K562 (cell line): ENCODE measurements around the gene CDKN2C. TPM values are rescaled to one million over a fixed set of nuclear protein-coding genes. Genes with fewer than 3 reads are reported as not detected.
A peak's percentile ranks its signal among the peaks of the same experiment; 100 is the strongest.

ENCODE experiments used
- HMG20B ChIP-seq: fragments of 250-450 bp; sonication (Bioruptor Pico); IDR thresholded peaks from 2 replicates; pipeline ENCODE4 v1.5.0; 2021; ENCODE audit warnings: mild to moderate bottlenecking
- HSF4 ChIP-seq: fragments of 250-450 bp; sonication (Bioruptor Pico); IDR thresholded peaks from 2 replicates; pipeline ENCODE4 v2.1.2; 2022; ENCODE audit warnings: mild to moderate bottlenecking, moderate library complexity, borderline replicate concordance
- MIER1 ChIP-seq: fragments of 450-650 bp; IDR thresholded peaks from 2 replicates; pipeline ENCODE4 v1.6.1; 2016; ENCODE audit warnings: antibody characterized with exemption, mild to moderate bottlenecking, low read depth
- MTF1 ChIP-seq: fragments of 250-450 bp; sonication (Bioruptor Pico); IDR thresholded peaks from 2 replicates; pipeline ENCODE4 v1.9.0; 2021; ENCODE audit warnings: moderate library complexity, mild to moderate bottlenecking, inconsistent platforms, borderline replicate concordance
- NR2C1 ChIP-seq, 2 experiments: fragments of 450-650 bp; IDR thresholded peaks; 2 replicates each; pipeline ENCODE4 v1.6.1; 2017; ENCODE audit warnings: mild to moderate bottlenecking in 2 of 2, antibody characterized with exemption in 1 of 2, inconsistent platforms in 1 of 2, missing compliant biosample characterization in 1 of 2, missing genetic modification characterization in 1 of 2
- POLR2G ChIP-seq: fragments of 200-400 bp; formaldehyde crosslinking; IDR thresholded peaks from 2 replicates; pipeline ENCODE4 v1.6.1; 2017; ENCODE audit warnings: low read depth, mild to moderate bottlenecking, antibody characterized with exemption, low read length, moderate library complexity
- POLR3G ChIP-seq: IDR thresholded peaks from 2 replicates; pipeline ENCODE4 v1.6.1; 2011; ENCODE audit not compliant: insufficient read length, insufficient replicate concordance; ENCODE audit errors: extremely low read depth
- RBM39 ChIP-seq: fragments of 200-400 bp; formaldehyde crosslinking; optimal IDR thresholded peaks from 2 replicates; pipeline ENCODE3; 2018; ENCODE audit warnings: low read depth, low read length
- SIRT6 ChIP-seq: IDR thresholded peaks from one replicate; pipeline ENCODE4 v1.6.1; 2012; ENCODE audit warnings: low read depth, mild to moderate bottlenecking, control low read depth, inconsistent platforms, low read length, moderate library complexity
- SMARCC2 ChIP-seq: fragments of 450-650 bp; IDR thresholded peaks from 2 replicates; pipeline ENCODE4 v1.6.1; 2017; ENCODE audit warnings: antibody characterized with exemption, moderate library complexity, mild to moderate bottlenecking, low read depth
- TBP ChIP-seq: optimal IDR thresholded peaks from 2 replicates; pipeline ENCODE3; 2011; ENCODE audit warnings: low read depth, low read length, improper control_type of control experiment
- XRCC4 ChIP-seq: IDR thresholded peaks from one replicate; pipeline ENCODE4 v1.6.1; 2011; ENCODE audit not compliant: insufficient read depth, insufficient read length; ENCODE audit errors: extremely low read depth
- ZNF232 ChIP-seq: sonication (generic); formaldehyde crosslinking; IDR thresholded peaks from 2 replicates; pipeline ENCODE4 v1.8.0; 2022; ENCODE audit warnings: mild to moderate bottlenecking, missing genetic modification reagents
- ZNF444 ChIP-seq: fragments of 250-450 bp; sonication (Bioruptor Pico); IDR thresholded peaks from 2 replicates; pipeline ENCODE4 v1.4.0; 2020; ENCODE audit warnings: mild to moderate bottlenecking, moderate library complexity
- polyA plus RNA-seq, 8 experiments: library from polyadenylated mRNA; depleted of rRNA in 4 of 8; stranded (reverse) in 5 of 8; unstranded in 3 of 8; fragments of >200 nt; fragmentation: Nextera tagmentation in 2 of 8; fragmentation: Illumina TruSeq in 1 of 8; extraction: Ambion mirVana in 2 of 8; extraction: Trizol in 1 of 8; gene quantifications; 2 replicates each; pipeline versions ENCODE4 v1.2.1 to v1.2.3, GENCODE V29; 2011 to 2014; ENCODE audit warnings: inconsistent platforms in 1 of 8, missing spikeins in 1 of 8
- total RNA-seq, 7 experiments: library from RNA; depleted of rRNA in 6 of 7; stranded (reverse); fragments of >200 nt in 6 of 7; fragmentation: Illumina TruSeq in 2 of 7; extraction: Trizol in 2 of 7; gene quantifications; 2 replicates each; pipeline versions ENCODE4 v1.2.1 to v1.2.3, GENCODE V29; 2011 to 2021; ENCODE audit warnings: low replicate concordance in 1 of 7
- TF ChIP-seq, protein P1 (sequence below): fragments of 250-450 bp; sonication (Bioruptor Pico); IDR thresholded peaks from 2 replicates; pipeline ENCODE4 v1.9.0; 2021; ENCODE audit warnings: mild to moderate bottlenecking, inconsistent platforms
- TF ChIP-seq, protein P2 (sequence below): fragments of 450-650 bp; IDR thresholded peaks from 2 replicates; pipeline ENCODE4 v1.7.0; 2016; ENCODE audit warnings: borderline replicate concordance
- TF ChIP-seq, protein P3 (sequence below): fragments of 150-350 bp; conservative IDR thresholded peaks from 2 replicates; pipeline ENCODE4 v1.6.1; 2014; ENCODE audit warnings: low read length
- TF ChIP-seq, protein P4 (sequence below): fragments of 450-650 bp; formaldehyde crosslinking; IDR thresholded peaks from 2 replicates; pipeline ENCODE4 v1.4.0; 2020; ENCODE audit warnings: mild to moderate bottlenecking, moderate library complexity

Gene CDKN2C
- total and polyA plus RNA-seq, 9 of the 15 experiments (the other 6 are each of a cell fraction or from before 2014, with no cell fraction given): 11.9 to 74.3 (median 45.9) TPM

DNA sequence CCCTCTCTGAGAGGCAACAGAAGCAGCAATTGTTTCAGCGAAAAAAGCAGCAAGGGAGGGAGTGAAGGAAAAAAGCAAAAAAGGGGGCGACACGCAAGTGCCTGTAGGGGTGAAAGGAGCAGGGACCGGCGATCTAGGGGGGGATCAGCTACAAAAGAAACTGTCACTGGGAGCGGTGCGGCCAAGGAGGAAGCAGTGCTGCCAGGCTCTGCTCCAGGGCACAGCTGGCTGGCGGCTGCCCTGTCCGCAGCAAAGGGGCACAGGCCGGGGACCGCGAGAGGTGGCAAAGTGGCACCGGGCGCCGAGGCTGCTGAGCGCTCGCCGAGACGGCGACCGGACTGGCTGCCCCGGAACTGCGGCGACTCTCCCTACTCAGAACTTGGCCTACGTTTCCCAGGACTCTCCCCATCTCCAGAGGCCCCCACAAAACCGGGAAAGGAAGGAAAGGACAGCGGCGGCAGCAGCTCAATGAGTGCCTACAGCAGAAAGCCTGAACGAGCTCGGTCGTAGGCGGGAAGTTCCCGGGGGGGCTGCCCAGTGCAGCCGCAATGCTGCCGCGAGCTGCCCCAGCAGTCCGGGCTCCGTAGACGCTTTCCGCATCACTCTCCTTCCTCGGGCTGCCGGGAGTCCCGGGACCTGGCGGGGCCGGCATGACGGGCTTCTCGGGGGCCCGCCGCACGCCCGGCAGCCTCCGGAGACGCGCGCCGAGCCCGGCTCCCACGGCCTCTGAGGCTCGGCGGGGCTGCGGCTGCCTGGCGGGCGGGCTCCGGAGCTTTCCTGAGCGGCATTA lies 1.0 kb upstream of the CDKN2C start (continued):
- TF ChIP-seq POLR2G (peak; percentile 82), RBM39 (no peak), ZNF444 (CRISPR knock-in tag) (no peak), HMG20B (no peak), ZNF232 (CRISPR knock-in tag) (no peak), MTF1 (no peak), SIRT6 (no peak), POLR3G (no peak), HSF4 (CRISPR knock-in tag) (no peak), XRCC4 (no peak), NR2C1 (IDR thresholded peaks at IDR 0.05) (no peak), NR2C1 (tag; IDR thresholded peaks at IDR 0.05) (no peak), TBP (peak; percentile 24), SMARCC2 (no peak), MIER1 (peak; percentile 89)
- TF ChIP-seq, protein P1, sequence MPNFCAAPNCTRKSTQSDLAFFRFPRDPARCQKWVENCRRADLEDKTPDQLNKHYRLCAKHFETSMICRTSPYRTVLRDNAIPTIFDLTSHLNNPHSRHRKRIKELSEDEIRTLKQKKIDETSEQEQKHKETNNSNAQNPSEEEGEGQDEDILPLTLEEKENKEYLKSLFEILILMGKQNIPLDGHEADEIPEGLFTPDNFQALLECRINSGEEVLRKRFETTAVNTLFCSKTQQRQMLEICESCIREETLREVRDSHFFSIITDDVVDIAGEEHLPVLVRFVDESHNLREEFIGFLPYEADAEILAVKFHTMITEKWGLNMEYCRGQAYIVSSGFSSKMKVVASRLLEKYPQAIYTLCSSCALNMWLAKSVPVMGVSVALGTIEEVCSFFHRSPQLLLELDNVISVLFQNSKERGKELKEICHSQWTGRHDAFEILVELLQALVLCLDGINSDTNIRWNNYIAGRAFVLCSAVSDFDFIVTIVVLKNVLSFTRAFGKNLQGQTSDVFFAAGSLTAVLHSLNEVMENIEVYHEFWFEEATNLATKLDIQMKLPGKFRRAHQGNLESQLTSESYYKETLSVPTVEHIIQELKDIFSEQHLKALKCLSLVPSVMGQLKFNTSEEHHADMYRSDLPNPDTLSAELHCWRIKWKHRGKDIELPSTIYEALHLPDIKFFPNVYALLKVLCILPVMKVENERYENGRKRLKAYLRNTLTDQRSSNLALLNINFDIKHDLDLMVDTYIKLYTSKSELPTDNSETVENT (CRISPR knock-in tag): peak; percentile 67; the same call in 1 of the 2 replicates
- TF ChIP-seq, protein P2, sequence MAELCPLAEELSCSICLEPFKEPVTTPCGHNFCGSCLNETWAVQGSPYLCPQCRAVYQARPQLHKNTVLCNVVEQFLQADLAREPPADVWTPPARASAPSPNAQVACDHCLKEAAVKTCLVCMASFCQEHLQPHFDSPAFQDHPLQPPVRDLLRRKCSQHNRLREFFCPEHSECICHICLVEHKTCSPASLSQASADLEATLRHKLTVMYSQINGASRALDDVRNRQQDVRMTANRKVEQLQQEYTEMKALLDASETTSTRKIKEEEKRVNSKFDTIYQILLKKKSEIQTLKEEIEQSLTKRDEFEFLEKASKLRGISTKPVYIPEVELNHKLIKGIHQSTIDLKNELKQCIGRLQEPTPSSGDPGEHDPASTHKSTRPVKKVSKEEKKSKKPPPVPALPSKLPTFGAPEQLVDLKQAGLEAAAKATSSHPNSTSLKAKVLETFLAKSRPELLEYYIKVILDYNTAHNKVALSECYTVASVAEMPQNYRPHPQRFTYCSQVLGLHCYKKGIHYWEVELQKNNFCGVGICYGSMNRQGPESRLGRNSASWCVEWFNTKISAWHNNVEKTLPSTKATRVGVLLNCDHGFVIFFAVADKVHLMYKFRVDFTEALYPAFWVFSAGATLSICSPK: no peak
- TF ChIP-seq, protein P3, sequence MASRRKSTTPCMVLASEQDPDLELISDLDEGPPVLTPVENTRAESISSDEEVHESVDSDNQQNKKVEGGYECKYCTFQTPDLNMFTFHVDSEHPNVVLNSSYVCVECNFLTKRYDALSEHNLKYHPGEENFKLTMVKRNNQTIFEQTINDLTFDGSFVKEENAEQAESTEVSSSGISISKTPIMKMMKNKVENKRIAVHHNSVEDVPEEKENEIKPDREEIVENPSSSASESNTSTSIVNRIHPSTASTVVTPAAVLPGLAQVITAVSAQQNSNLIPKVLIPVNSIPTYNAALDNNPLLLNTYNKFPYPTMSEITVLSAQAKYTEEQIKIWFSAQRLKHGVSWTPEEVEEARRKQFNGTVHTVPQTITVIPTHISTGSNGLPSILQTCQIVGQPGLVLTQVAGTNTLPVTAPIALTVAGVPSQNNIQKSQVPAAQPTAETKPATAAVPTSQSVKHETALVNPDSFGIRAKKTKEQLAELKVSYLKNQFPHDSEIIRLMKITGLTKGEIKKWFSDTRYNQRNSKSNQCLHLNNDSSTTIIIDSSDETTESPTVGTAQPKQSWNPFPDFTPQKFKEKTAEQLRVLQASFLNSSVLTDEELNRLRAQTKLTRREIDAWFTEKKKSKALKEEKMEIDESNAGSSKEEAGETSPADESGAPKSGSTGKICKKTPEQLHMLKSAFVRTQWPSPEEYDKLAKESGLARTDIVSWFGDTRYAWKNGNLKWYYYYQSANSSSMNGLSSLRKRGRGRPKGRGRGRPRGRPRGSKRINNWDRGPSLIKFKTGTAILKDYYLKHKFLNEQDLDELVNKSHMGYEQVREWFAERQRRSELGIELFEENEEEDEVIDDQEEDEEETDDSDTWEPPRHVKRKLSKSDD: no peak
- TF ChIP-seq, protein P4, sequence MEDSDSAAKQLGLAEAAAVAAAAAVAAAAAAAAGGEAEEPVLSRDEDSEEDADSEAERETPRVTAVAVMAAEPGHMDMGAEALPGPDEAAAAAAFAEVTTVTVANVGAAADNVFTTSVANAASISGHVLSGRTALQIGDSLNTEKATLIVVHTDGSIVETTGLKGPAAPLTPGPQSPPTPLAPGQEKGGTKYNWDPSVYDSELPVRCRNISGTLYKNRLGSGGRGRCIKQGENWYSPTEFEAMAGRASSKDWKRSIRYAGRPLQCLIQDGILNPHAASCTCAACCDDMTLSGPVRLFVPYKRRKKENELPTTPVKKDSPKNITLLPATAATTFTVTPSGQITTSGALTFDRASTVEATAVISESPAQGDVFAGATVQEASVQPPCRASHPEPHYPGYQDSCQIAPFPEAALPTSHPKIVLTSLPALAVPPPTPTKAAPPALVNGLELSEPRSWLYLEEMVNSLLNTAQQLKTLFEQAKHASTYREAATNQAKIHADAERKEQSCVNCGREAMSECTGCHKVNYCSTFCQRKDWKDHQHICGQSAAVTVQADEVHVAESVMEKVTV: no peak
